GM23248 (cell line): ENCODE results near the gene LINGO1.

Source experiments
- EZH2 ChIP-seq: fragments of 200-600 bp; sonication (generic); IDR thresholded peaks from 2 replicates; pipeline ENCODE4 v1.6.1; 2018; ENCODE audit warnings: antibody characterized with exemption, mild to moderate bottlenecking; ENCODE audit not compliant: insufficient read depth, poor library complexity, severe bottlenecking
- EZH2phosphoT487 ChIP-seq: fragments of 200-600 bp; sonication (generic); IDR thresholded peaks from 2 replicates; pipeline ENCODE4 v1.6.1; 2018; ENCODE audit warnings: antibody characterized with exemption, moderate library complexity, mild to moderate bottlenecking, low read depth; ENCODE audit not compliant: insufficient read depth

GRCh38 chr15:77608774-77609173, 23.9 kb downstream of the LINGO1 start:
- no peak for TF ChIP-seq EZH2phosphoT487
- TF ChIP-seq EZH2: no peak
